Stimulated activated CD4-positive, alpha-beta T cell treated with anti-CD3 and anti-CD28 coated beads, TNF-alpha, amount 100 ng/mL, for 24 hours (primary cell): Measurements from ENCODE around the gene GMEB2.
"Not testable (repeated sequence)": the region's sequence is repeated elsewhere in the genome, so short reads cannot be mapped to it uniquely, and the experiment has no call there.

ENCODE experiments used
- DNase-seq, 3 experiments: peaks; one replicate each; pipeline ENCODE4 v3.0.0-alpha.2; 2020; ENCODE audit warnings: low read depth in 3 of 3

The GMEB2 gene

DNA sequence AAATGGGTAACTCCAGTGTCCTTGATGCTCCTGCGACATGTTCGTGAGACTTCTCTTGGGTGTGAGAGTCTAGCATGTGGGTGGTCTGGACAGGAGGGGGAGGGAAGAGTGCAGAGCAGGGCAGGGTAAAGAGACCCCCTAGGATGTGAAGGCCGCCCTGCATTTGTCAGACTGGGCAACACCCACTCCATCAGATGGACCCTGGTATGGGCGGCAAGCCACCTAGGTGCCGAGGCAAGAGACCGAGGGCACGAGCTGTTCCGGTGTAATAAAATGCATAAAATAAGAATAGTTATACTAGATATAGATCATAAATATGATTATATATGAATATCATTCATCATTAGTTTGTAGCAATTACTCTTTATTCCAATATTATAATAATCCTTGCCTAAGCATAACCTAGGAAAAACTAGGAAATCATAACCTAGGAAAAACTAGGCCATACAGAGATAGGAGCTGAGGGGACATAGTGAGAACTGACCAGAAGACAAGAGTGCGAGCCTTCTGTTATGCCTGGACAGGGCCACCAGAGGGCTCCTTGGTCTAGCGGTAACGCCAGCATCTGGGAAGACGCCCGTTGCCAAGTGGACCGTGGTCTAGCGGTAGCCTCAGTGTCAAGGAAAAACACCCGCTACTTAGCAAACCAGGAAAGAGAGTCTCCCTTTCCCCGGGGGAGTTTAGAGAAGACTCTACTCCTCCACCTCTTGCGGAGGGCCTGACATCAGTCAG is 12.9 kb downstream of the GMEB2 start:
- not testable (repeated sequence) for DNase-seq

DNA sequence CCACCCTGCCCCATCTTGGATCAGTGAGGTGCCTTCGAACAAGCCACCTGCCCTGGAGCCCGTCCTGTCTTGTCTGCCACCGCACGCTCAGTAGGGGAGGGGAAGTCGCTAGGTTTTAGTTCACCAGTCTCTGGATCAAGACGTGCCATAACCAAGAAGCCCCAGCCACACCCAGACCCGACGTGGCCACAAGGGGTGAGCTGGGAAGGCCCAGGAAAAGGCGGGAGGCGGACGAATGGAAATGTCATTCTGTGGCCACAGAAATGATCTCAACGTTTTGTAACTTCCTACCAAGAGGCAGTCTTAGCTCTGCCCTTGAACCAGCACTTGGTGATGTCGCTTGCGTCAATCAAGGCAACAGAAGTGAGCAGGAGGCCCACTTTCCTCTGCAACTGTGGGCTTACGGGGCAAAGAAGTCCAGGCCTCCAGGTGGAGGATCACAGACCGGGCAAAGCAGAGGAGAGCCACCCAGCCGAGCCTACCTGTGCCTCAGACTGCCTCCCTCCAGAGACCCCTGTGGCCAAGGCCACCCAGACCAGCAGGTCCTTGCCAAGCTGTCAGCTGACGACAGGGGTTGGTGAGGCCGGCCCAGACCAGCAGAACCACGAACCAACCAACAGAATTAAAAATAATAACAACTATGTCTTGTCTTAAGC is 14.5 kb downstream of the GMEB2 start:
- no peak for DNase-seq

DNA sequence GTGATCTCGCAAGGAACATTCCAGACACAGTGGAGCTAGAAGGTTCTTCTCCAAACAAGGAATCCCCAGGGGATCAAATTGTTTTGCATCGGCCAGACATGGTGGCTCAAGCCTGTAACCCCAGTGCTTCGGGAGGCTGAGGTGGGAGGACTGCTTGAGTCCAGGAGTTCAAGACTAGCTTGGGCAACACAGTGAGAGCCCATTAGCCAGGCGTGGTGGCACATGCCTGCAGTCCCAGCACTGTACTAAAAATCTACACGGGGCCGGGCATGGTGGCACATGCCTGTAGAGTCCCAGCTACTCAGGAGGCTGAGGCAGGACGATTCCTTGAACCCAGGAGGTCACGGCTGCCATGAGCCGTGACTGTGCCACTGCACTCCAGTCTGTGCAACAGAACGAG is 15.3 kb downstream of the GMEB2 start:
- DNase-seq: no peak

DNA sequence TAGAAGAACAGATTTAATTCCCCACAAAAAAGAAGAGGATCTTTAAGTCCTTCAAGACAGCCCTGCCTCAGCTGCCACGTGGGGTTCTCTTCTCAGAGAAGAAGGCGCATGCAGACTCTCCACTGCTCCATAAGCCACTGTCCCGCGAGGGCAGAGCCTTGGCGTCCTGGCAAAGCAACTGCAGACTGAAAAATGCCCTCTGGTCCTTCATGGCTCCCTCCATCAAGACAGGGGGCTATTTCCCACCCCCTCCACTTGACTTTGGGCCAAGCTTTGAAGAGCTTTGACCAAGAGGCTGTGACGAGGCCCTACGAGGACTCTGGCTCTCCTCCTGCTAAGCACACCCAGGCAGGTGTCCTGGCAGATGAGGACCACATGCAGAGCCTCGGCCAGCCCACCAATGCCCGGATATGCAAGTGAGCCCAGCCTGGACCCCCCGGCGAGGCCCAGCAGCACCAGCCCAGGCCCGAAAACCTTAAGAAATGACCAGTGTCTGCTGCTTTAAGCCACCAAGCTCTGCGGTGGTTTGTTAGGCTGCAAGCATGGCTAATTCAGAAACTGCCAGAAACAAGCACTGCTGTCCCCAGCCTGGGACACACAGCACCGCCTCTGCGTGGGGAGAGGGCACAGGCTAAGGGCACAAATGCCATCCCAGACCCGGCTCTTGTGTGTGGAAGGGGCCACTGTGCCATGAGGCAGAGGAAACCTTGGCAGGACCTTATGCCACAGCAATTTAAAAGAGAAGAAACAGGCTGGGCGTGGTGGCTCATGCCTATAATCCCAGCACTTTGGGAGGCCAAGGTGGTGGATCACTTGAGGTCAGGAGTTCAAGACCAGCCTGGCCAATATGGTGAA is 16.1 kb downstream of the GMEB2 start:
- DNase-seq: no peak

- no peak for DNase-seq
Measured at GRCh38 chr20:63606686-63607085, 20.2 kb downstream of the GMEB2 start.

DNA sequence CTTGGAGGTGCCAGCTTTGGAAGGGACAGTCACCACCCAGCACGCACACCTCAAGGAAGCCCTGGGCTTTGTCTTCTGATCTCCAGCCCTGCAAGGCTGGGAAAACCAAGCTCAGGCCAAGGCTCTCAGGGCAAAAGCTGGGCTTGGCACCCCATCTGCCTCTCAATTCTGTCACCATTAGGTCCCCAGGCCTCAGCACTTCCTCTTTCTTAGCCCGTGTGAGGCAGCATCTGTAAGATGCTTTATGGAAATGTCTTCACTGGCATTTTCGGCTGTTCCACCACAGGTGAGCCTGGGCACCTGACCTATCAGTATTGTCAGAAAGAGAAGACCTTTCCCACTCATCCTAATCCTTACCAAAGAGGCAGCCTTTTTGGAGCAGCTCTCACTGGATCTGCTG is 24.6 kb downstream of the GMEB2 start:
- DNase-seq: no peak

DNA sequence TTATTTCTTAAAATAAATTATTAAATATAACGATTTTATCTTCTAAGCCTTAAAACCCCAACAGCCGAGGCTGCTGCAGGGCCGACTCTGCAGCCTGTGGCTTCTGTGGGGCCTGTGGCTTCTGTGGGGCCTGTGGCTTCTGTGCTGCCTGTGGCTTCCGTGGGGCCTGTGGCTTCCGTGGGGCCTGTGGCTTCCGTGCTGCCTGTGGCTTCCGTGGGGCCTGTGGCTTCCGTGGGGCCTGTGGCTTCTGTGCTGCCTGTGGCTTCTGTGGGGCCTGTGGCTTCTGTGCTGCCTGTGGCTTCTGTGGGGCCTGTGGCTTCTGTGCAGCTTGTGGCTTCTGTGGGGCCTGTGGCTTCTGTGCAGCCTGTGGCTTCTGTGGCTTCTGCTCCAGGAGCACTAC is 25.2 kb downstream of the GMEB2 start:
- not testable (repeated sequence) for DNase-seq

GRCh38 chr20:63599396-63600050 is 27.4 kb downstream of the GMEB2 start:
- DNase-seq: no peak

- no peak for DNase-seq
Measured at GRCh38 chr20:63598479-63599395, 28.2 kb downstream of the GMEB2 start.

GRCh38 chr20:63597651-63598478 is 29.0 kb downstream of the GMEB2 start:
- DNase-seq: no peak

GRCh38 chr20:63596423-63596822 is 30.5 kb downstream of the GMEB2 start:
- DNase-seq: no peak

GRCh38 chr20:63595416-63596127 is 31.3 kb downstream of the GMEB2 start:
- DNase-seq: no peak

- DNase-seq: no peak
Measured at GRCh38 chr20:63594043-63594561, 32.8 kb downstream of the GMEB2 start.

- no peak for DNase-seq
Measured at GRCh38 chr20:63592661-63593060, 34.2 kb downstream of the GMEB2 start.

GRCh38 chr20:63591786-63592355 is 35.0 kb downstream of the GMEB2 start:
- DNase-seq: no peak

DNA sequence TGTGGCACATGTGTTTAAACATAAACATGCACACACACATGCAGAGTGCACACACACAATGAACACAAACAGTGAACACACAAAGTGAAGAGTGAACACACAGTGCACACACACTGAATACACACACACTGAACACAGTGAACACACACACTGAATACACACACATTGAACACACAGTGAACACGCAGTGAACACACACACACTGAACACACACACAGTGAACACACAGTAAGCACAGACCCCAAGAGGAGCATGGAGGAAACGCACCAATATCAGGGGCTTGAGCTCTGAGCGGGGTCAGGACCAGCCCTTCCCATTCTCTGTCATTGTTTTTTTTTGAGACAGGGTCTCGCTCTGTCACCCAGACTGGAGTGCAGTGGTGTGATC is 35.8 kb downstream of the GMEB2 start:
- DNase-seq: no peak

DNA sequence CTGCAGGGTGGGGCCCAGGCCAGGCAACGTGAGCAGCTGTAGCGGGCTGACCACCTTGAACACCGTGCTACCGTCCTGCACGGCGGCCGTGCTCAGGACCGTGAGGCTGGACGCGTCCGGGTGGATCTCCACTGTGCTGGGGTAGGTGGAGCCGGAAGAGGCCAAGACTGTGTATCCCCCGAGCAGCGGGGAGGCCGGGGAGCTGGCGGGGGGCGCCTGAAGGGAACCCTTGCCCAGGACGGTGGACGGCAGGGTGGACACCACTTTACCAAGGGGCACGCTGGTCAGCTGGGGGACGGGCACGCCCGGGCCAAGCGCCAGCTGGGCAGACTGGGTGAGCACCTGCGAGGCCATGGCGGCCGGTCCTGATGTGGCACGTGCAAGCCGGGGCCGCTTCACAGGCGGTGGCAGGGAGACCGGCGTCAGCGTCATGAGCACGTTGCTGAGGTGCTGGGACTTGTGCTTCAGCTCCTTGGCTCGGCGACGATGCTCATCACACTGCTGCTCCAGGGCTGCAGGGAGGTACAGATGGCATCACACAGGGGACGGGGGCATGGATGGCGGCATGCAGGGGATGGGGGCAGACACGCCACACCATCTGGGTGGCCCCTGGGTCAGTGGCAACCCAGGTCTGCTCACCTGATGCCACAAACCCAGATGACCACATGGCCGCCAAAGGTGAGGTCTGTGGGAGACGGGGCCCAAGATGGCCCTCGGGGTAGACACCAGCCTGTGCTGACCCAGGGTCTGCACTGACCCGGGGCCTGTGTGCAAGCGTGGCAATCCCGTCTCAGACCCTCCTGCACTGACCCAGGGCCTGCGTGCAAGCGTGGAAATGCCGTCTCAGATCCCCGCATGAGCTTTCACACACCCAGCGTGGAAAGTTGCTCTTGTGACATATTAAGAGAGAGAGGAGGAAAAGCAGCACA is 36.4 kb downstream of the GMEB2 start:
- DNase-seq: no peak
